ENCODE data around the gene LRRC75A.

The LRRC75A gene

GRCh38 chr17:16462070-16462864 is 29.7 kb downstream of the LRRC75A start:
- TF ChIP-seq REST (IDR thresholded peaks at IDR 0.05; ENCODE audit: insufficient replicate concordance, low read depth), result no peak
- no peak for TF ChIP-seq GABPA (IDR thresholded peaks at IDR 0.05; ENCODE audit: low read depth)
- TF ChIP-seq POLR2AphosphoS5 (IDR thresholded peaks at IDR 0.05; ENCODE audit: low read depth), result no peak
- no peak for TF ChIP-seq CTCF (IDR thresholded peaks at IDR 0.05; ENCODE audit: insufficient read depth, low read length)
- no peak for TF ChIP-seq SPI1 (IDR thresholded peaks at IDR 0.05; ENCODE audit: borderline replicate concordance, low read depth)
- no peaks in the 10 kb centered on the region for H3K27me3 ChIP-seq (ENCODE audit: insufficient read depth, poor library complexity, severe bottlenecking)
- DNase-seq (ENCODE audit: low read depth in 1 of 2, low spot score in 1 of 2), result no peak
- no peak overlapping the region for H3K4me3 ChIP-seq (replicated peaks; ENCODE audit: insufficient read depth, low read length)
- H3K27ac ChIP-seq (replicated peaks), result no peak overlapping the region

- TF ChIP-seq SPI1 (IDR thresholded peaks at IDR 0.05; ENCODE audit: borderline replicate concordance, low read depth), result no peak
- no peak for TF ChIP-seq REST (IDR thresholded peaks at IDR 0.05; ENCODE audit: insufficient replicate concordance, low read depth)
- no peak for TF ChIP-seq POLR2AphosphoS5 (IDR thresholded peaks at IDR 0.05; ENCODE audit: low read depth)
- TF ChIP-seq CTCF (IDR thresholded peaks at IDR 0.05; ENCODE audit: insufficient read depth, low read length), result no peak
- TF ChIP-seq GABPA (IDR thresholded peaks at IDR 0.05; ENCODE audit: low read depth), result no peak
- H3K27ac ChIP-seq (replicated peaks), result no peak overlapping the region
- no peak overlapping the region for H3K4me3 ChIP-seq (replicated peaks; ENCODE audit: insufficient read depth, low read length)
- no peaks in the 10 kb centered on the region for H3K27me3 ChIP-seq (ENCODE audit: insufficient read depth, poor library complexity, severe bottlenecking)
- DNase-seq (ENCODE audit: low read depth in 1 of 2, low spot score in 1 of 2), result no peak
Measured at GRCh38 chr17:16461606-16461866, 30.5 kb downstream of the LRRC75A start.

- no peak overlapping the region for H3K27ac ChIP-seq (replicated peaks)
- no peak for DNase-seq (ENCODE audit: low read depth in 1 of 2, low spot score in 1 of 2)
- TF ChIP-seq CTCF (IDR thresholded peaks at IDR 0.05; ENCODE audit: insufficient read depth, low read length) (no peak), GABPA (IDR thresholded peaks at IDR 0.05; ENCODE audit: low read depth) (no peak), POLR2AphosphoS5 (IDR thresholded peaks at IDR 0.05; ENCODE audit: low read depth) (no peak), REST (IDR thresholded peaks at IDR 0.05; ENCODE audit: insufficient replicate concordance, low read depth) (no peak), SPI1 (IDR thresholded peaks at IDR 0.05; ENCODE audit: borderline replicate concordance, low read depth) (no peak)
- H3K4me3 ChIP-seq (replicated peaks; ENCODE audit: insufficient read depth, low read length), result no peak overlapping the region
- H3K27me3 ChIP-seq (ENCODE audit: insufficient read depth, poor library complexity, severe bottlenecking), result no peaks in the 10 kb centered on the region
Measured at GRCh38 chr17:16460796-16461605, 31.0 kb downstream of the LRRC75A start.
